Activated CD8-positive, alpha-beta memory T cell treated with anti-CD3 and anti-CD28 coated beads for 24 hours (primary cell): ENCODE results near the gene HS1BP3.

Experiments used
- DNase-seq: peaks from one replicate; pipeline ENCODE4 v3.0.0-alpha.2; 2020

Gene HS1BP3

DNA sequence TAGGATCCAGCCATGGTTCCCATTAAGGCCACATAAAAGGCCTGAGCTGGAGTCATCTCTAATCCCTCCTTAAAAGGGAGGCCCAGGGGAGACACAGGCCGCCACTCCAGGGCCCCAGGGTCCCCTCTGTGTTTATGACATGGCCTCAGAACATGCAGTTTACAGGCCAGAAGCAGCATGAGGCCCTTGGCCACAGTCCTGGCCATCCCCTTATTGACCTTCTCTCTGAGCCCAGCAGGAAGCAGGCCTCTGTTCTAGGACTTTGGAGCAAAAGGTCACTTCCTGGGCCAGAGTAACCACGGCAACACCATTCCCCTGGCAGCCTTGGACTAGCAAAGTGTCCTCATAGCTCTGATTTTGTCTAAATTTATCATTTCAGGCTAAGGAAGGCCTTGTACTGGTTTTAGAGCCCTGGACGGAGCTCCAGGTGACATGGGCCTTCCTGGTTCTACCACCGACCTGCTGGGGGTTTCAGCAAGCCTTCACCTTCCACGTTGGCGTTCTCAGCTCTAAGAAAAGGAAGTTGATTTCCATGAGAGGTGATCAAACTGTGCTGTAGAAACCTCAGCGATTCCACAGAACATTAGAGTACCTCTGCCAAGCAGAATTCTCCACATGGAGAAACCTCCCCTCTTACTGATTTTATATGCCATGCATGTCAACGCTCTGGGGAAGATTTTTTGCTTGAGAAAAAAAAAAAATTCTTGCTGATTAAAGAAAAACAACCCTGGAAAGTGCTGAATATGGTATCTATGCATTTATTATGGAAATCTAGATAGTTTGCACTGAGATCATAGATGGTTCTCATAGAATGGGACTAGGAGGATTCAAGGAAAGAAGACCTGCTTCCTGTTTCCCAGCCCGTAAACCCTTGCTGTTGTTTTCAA lies 53.7 kb downstream of the HS1BP3 start:
- DNase-seq = no peak

DNA sequence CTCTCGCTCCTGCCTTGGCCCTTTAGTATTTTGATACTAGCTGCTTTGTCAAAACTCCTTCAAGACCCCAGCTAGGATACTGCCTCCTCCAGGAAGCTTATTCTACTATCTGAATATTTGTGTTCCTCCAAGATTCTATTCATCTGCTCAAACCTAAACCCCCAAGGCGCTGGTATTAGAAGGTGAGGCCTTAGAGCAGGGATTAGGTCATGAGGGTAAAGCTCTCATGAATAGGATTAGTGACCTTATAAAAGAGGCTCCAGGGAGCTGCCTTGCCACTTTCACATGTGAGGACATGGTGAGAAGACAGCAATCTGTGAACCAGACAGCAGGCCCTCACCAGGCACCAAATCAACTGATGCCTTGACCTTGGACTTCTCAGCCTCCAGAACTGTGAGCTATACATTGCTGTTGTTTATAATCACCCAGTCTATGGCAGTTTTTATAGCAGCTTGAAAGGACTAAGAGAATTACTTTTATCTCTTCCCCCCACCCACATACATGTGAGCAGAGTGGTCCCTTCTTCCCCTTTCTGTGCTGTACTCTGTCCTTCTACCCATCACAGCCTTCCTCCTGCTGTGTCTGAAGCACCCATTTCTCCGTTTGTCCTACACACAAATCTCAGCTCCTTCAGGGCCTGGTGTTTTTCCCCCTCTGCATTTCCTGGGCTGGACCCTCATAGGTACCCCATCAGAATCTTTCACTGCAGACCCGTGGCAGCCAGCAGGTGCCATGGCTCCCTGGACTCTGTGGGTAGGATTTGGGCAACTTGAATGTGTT lies 54.5 kb downstream of the HS1BP3 start:
- no peak for DNase-seq

DNA sequence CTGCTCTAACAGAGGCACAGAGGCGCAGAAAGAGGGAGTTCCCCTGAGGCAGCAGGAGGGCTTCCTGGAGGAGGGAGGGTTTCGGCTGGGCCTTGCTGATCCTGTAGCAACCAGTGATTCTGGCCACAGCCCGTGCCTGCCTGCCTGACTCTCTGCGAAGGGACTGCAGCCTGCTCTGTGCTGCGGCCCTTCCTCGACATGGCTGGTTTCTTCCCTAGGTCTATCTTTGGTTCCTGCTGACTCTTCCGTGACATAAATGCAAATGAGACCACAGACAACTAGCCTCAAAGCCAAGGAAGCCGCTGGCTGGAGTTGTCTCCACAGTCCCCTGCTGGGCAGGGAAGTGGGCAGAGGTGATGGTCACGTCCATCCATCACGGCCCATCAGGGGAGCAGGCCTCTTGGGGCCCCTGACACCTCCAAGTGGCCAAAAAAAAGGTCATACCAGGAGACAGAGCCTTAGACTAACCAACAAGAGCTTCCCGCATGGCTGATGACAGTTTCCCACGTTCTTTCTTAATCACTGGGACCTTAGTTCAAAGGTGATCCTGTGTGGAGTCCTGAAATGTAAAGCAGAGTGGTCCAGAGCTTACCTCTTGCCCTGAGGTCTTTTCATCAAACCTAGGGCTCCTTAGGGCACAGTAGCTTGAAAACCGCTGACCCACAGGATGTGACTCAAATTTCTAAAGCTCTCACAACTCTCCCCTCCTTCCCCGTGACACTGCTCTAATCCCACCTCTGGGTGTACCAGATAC lies 55.3 kb downstream of the HS1BP3 start:
- no peak for DNase-seq

DNA sequence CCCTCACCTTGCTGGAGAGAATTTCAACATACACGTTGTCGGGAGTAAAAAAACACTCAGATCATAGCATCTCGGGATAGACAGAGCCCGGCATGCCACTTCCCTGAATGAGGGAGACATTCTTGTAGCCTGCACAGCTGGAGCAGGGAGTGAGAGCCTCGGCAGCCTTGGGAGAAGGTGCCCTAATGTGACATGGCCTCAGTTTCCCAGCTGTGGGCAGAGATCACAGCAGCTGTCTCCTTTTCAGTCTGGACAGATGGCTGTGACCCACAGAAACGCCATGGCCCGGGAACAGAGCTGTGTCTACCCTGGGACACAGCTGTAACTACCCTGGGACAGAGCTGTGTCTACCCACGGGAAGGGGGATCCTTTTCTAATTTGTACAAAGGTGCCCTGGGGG lies 55.9 kb downstream of the HS1BP3 start:
- DNase-seq = no peak

DNA sequence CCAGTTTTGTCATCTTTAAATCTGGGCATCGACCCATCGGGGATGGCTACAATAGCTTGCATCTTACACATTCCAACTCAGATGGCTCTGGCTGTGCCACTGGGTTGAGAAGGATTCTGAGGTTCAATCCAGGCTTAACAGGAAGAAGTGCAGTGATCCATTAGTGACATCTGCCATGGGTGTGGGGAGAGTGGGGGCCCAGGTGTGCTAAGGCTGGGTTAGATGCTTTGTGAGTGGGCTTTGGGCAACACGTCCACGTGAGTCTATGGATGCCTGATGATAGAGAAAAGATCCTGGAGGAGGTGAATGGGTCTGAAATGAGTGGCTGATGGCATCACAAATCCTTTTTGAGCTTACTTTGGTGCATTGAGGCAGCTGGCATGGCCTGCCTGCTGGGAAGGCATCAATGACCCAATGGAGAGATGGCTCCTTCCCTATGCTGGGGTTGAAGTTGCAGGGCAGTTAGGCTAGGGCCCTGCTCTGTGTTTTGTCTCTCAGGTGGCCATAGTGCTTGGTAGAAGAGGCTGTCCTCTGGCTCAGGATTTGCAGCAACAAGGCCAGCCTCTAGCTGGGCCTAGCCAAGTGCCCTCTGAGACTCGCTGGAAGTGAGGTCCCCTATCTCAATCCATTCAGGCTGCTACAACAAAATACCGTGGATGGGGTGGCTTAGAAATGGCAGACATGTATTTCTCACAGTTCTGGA lies 56.7 kb downstream of the HS1BP3 start:
- no peak for DNase-seq

DNA sequence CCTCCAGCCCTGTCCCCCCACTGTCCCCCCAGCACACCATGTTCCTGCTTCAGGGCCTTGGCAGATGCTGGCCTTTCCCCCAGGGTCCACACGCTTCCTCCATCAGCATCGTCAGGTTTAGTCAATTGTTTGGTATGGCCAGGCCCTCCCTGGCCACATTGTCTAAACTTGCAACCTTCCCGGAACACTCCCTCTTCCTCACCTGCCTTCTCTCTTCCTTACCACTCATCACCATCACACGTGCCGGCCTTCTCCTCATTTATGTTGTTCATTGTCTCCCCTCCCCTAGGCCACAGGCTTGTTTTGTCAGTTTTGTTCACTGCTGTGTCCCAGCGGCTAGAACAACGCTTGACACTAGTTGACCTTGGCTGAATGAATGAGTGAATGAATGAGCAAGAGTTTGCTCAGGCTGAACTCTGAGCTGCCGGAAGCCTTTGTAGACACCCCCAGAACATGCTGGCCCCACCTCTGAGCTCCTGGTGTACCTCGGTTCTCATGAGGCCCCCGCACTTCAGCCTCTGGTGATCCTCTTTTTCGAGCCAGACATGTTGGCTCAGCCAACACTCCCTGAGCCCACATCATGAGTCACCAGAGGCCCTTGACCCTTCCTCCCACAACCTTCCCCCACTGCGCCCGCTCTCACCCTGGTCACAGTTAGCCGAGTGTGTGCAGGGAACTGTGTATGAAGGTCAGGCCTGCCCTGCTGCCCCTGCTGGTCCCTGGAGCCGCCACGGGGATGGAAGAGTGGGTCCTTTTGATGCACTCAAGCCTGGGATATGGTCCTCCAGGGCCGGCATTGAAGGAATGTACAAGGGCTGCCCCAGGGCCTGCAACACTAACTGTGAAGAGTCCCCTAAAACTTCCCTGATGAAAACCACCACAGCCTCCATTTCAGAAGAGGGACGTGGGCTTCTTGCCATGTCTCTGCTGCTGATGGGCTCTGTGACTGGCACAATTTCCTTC lies 57.5 kb downstream of the HS1BP3 start:
- no peak for DNase-seq

DNA sequence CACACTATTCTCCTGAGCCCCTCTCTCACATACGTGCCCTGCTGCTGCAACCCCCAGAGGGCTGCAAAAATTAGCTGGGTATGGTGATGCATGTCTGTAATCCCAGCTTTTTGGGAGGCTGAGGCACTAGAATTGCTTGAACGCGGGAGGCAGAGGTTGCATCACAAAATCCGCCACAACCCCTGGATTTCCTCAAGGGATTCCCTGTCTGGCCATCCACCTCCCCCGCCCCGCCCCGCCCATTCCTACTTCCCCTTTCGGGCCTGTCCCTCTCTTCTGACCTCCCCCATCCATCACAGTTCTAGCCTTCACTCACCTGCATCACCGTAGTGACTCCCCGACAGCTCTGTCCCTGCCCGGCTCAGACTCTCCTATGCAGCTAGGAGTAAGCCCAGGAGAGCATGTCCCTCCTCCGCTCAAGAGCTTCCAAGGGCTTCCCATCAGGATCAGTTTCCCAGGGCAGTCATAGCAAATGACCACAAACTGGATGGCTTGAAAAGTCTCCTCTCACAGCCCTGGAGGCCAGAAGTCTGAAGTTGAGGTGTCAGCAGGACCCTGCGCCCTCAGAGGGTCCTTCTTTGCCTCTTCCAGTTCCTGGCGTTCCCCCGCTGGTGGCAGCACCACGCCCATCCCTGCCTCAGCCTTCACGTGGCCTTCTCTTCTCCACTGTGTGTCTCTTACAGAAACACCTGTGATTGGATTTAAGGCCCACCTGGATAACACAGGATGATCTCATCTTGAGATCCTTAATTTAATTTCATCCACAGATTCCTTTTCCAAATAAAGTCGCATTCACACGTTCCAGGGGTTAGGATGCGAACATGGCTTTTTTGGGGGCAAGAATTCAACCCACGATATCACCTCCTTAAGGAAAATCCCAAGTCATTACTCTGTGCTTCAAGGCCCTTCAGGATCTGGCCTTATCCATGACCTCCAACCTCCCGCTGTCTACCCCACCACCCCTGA lies 58.5 kb downstream of the HS1BP3 start:
- DNase-seq = no peak

DNA sequence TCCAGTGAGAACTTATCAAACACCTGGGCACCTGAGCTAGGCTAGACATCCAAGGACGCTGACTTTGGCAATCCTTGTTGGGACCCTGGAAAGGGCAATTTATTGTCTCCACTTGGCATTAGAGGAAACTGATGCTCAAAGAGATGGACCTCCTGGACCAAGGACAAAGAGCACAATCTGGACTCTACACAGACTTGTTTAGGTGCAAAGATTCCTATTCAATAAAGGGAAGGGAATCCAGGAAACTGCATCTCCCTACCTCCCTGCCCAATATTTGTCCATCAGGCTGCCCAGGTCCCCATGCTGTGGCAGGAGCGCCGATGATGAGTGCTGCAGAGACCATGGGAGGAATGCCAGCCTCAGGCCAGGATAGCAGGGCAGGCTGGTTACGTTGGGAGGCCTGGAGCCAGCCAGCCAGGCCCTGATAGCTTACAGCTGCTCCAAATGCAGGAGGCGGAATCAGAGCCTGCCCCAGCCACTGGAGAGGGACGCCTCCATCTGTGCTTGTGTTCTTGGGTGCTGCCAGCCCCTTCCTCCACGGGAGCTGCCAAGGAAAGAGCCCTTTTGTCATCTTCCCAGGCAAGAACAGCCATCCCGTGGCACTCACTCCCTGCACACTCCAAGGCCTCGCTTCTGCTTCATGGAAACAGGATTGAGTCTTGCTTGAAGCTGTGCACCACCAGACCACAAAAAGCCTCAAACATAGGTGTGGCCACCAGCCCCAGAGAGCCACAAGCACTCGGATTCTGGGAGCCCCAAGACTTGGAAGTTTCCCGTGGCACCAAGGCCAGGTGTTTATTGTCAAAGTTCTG lies 60.0 kb downstream of the HS1BP3 start:
- no peak for DNase-seq

DNA sequence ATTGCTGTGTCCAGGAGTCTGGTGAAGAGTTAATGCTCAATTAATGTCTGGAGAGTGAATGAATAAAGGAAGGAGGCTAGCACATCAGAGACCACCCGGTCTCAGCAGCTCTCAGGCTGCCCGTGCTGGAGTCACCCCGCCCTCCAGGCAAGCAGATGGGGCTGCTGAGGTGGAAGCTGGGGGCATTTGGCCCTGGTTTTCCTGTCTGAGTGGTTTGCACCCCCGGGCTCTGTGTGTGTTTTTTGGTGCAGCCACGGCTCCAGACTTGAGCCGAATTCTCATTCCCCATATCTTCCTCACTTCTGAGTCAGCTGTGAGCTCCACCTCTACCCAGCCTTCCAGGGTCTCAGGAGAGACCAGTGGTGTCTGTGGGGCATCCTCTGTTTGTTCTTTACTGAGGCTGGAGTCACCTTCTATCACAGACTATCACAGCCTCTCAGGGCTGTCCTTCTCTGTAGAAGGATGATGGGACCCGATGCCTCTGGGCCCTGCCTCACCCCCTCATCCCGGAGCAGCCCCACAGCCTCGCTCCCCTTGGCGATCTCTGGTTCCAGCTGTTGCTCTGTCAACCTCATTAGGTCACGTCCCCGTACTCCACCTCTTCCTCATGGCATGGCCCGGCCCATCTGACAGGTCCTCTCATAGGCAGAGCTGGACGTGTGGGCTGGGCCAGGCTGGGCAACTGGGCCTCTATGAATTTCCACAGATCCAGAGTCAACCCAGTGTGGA lies 60.8 kb downstream of the HS1BP3 start:
- DNase-seq = no peak

DNA sequence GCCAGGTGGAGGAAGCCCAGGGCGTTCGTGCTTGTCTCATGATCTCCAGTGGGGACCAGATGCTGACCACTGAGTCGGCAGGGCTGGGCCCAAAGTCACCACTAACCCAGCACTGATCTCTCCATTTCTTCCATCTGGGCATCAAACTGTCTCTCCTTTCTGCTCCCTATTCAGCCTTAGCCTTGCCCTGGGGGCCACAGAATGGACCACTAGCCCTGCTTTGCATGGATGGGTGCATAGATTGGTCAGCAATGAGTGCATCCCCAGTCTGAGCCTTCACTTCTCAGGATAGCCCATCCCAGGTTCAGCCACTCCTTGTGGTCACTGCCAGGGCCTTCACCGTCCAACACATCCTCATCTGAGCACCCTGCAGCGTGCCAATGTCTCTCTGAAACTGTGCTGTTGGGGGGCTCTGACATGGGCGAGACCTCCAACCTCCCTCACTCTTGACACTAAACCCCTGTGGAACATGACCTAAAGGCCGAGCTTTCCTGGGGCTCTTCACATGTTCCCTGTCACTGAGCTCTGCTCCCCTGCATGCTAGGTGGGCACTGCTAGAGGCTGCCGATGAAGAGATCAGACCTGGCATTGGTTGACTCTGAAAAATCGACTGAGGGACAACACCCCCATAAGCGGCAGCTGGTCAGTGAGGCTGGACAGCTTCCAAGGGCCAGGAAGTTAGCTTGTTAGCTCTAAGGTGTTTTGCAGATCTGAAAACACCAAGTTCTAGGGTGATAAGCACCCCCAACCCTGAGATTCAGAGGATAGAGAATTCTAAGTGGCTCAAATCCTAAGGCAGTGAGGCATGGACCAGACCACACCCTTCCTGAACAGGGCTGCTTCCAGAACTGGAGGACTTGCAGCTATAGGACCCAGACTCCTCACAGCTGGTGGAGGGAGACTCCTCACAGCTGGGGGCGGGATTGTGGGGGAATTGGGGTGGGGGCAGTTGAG lies 61.7 kb downstream of the HS1BP3 start:
- no peak for DNase-seq

DNA sequence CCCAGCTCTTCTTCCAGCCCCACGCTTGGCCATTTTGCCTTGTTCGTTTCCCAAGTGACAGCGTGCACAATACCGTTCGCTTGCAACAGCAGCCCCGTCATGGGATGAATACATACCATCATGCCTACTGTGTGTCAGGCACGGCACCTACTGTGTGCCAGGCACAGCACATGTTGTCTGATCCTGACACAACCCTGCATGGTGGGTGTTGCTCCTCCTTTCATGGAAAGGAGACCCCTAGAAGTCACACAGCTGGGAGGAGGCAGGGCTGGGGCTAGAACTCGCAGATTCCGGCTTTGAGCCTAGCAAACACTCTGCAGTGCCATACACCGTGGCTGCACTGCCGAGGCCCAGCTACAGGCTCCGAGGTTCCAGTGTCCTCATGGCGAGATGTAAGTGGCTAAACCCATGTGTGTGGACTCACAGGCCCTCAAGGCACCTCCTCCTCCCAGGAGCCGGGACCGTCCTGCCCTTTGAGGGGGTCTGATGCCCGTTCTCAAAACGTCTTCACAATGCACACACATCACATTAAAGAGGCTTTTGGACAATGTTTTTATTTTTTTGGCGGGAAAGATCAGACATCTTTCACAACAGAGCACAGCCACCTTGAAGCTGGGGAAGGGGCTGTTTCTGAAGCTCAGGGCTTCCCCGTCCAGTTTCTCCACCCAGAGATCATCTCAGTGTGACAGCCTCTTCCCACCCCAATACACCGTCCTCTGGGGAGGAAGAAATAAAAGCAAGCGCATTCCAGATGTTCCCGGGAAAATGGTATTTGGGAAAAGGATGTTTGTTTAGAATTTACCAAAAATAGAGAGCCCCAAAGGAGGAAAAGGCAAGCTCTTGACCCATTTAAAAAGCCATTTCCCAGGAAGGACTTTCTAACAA lies 64.9 kb downstream of the HS1BP3 start:
- no peak for DNase-seq

DNA sequence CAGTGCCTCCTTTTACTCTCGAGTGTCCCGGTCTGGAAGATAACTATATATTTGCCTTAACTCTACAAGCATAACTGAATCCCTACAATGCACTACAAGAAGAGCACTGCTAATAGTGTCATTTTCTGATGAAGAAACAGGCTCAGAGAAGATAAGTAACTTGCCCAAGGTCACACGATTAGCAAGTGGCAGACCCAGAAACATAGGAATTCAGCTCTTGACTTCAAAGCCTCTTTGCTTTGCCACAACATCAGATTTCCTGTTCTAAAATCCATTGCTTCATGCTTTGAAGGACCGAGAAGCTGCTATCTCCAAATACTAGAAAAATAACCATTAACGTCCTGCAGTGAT lies 65.6 kb downstream of the HS1BP3 start:
- no peak for DNase-seq

DNA sequence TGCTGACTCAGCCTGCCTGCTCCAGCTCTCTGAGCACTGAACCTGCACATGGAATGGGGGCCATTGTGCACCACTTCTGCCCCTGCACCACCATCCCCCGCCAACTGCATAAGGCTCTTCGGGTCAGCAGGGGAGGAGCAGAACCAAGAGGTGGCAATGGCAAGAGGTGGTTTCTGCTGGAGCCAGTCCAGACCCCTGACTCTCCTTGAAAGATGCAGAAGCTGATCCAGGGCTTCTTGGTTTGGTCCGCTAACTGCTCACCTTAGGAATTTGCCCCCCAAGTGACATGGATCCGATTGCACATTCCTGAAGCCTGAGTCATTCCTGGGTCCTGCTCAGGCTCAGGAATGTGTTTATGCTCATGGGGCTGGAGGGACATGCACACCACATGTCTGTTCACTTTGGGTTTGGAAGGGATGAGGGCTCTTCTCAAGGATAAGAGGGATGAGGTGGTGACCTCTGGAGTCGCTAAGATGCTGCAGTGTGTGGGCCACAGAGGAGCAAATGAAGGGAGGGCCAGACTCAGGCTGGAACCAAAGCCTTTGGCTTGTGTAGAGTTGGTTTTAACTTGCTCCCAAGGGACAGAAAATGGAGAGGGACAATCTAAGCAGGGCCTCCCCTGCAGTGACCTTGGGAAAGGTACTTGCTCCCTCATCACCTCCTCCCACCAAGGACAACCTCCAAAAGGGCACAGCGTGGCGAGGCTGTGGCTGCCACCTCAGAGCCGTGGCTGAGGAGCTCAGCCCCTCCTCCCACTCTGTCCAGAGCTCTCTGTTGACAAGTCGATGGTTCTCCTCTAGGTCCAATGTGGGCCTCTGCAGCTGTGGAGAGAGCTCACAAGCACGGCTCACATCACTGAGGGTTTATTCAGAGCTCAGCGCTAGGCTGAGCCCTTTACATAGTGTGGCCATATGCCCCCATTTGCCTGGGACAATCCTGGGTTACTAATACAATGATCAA lies 66.2 kb downstream of the HS1BP3 start:
- DNase-seq = no peak

DNA sequence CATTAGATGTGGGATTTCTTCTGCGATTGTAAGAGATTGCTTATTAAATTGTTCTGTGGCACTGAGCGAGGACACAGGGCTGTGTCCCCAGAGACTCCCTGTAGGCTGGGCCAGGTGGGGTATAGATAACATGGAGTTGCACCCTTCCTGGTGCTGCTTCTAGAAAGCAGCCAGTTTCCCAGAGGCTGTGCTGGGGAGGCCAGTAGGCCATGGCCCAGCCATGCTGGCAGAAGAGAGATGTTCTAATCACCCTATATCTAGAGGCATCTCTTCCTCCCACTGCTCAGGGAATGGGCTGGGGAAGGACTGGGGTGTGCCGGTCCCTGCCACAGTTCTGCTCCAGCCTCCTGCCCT lies 66.9 kb downstream of the HS1BP3 start:
- DNase-seq = no peak

DNA sequence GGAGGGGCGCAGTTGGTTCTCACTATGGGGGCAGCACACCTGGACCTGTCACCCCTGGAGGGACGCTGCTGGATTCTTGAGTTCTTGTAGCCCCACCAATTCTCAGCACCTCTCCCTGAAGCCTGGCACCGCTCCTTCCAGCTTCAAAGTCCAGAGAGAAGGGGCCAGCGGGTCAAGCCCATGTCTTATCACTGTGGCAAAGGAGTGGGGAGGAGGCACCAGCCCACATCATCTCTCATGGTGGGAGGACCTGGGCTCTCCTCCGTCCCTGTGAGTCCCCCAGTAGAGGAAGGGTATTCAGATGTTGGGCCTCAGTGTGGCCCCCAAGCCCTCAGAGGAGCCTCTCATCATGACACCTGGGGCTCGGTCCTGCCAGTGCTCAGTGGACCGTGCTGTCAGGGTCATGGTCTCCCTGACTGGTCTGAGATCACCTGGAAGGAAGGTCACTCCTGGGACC lies 67.4 kb downstream of the HS1BP3 start:
- no peak for DNase-seq
